Measurements from ENCODE around the gene PEX14. TPM values are rescaled to one million over a fixed set of nuclear protein-coding genes. Genes with fewer than 3 reads are reported as not detected.

The PEX14 gene
- total RNA-seq, 1 donor: 17.3 TPM

- no peak overlapping the region for H3K4me3 ChIP-seq (ENCODE audit: low read depth, low read length)
- no peak for DNase-seq (ENCODE audit: low read depth)
- TF ChIP-seq CTCF (IDR thresholded peaks at IDR 0.05; ENCODE audit: insufficient read depth, low read depth, low read length): no peak
Measured at GRCh38 chr1:10506677-10507047, 31.9 kb downstream of the PEX14 start.

GRCh38 chr1:10507111-10507879 is 32.5 kb downstream of the PEX14 start:
- DNase-seq (ENCODE audit: low read depth): peak; percentile 86
- no peak overlapping the region for H3K4me3 ChIP-seq (ENCODE audit: low read depth, low read length)
- peak; percentile 97 for TF ChIP-seq CTCF (IDR thresholded peaks at IDR 0.05; ENCODE audit: insufficient read depth, low read depth, low read length)

GRCh38 chr1:10508511-10508951 is 33.8 kb downstream of the PEX14 start:
- TF ChIP-seq CTCF (IDR thresholded peaks at IDR 0.05; ENCODE audit: insufficient read depth, low read depth, low read length): no peak
- H3K4me3 ChIP-seq (ENCODE audit: low read depth, low read length): no peak overlapping the region
- DNase-seq (ENCODE audit: low read depth): peak; percentile 12

GRCh38 chr1:10509809-10510509 is 35.2 kb downstream of the PEX14 start:
- no peak overlapping the region for H3K4me3 ChIP-seq (ENCODE audit: low read depth, low read length)
- DNase-seq (ENCODE audit: low read depth): no peak

GRCh38 chr1:10510520-10511493 is 36.1 kb downstream of the PEX14 start:
- no peak overlapping the region for H3K4me3 ChIP-seq (ENCODE audit: low read depth, low read length)
- DNase-seq (ENCODE audit: low read depth): peak; percentile 72
- TF ChIP-seq CTCF (IDR thresholded peaks at IDR 0.05; ENCODE audit: insufficient read depth, low read depth, low read length): no peak

More at GRCh38 chr1:10509809-10510509, 35.2 kb downstream of the PEX14 start:
- TF ChIP-seq CTCF (IDR thresholded peaks at IDR 0.05; ENCODE audit: insufficient read depth, low read depth, low read length): no peak

- no peak for TF ChIP-seq CTCF (IDR thresholded peaks at IDR 0.05; ENCODE audit: insufficient read depth, low read depth, low read length)
- DNase-seq (ENCODE audit: low read depth): no peak
- H3K4me3 ChIP-seq (ENCODE audit: low read depth, low read length): no peak overlapping the region
Measured at GRCh38 chr1:10511494-10511885, 36.7 kb downstream of the PEX14 start.

Measured in fibroblast of villous mesenchyme (primary cell).